K562 (cell line): Measurements from ENCODE around the gene LZTR1. TPM values are rescaled to one million over a fixed set of nuclear protein-coding genes. Genes with fewer than 3 reads are reported as not detected.

Experiments used
- CBX3 ChIP-seq, 2 experiments: IDR thresholded peaks; 1 replicate in 1 of 2; 2 replicates in 1 of 2; pipeline ENCODE4 v1.6.1; 2012; ENCODE audit warnings: inconsistent platforms in 2 of 2, low read length in 2 of 2, borderline replicate concordance in 1 of 2, control low read depth in 1 of 2
- GTF2F1 ChIP-seq: IDR thresholded peaks from 2 replicates; pipeline ENCODE4 v1.6.1; 2011; ENCODE audit warnings: low read depth, low read length, improper control_type of control experiment
- HNRNPLL ChIP-seq: fragments of 200-400 bp; formaldehyde crosslinking; IDR thresholded peaks from 2 replicates; pipeline ENCODE4 v1.6.1; 2017; ENCODE audit warnings: low read length, low read depth, mild to moderate bottlenecking; ENCODE audit not compliant: poor library complexity, severe bottlenecking
- NFRKB ChIP-seq: fragments of 450-650 bp; IDR thresholded peaks from 2 replicates; pipeline ENCODE4 v1.6.1; 2016; ENCODE audit warnings: low read depth
- RBM17 ChIP-seq: fragments of 200-400 bp; formaldehyde crosslinking; IDR thresholded peaks from 2 replicates; pipeline ENCODE4 v1.6.1; 2017; ENCODE audit warnings: low read depth, mild to moderate bottlenecking, low read length, borderline replicate concordance
- SMARCB1 ChIP-seq: IDR thresholded peaks from 2 replicates; pipeline ENCODE4 v1.6.1; 2011; ENCODE audit warnings: improper control_type of control experiment, low read depth; ENCODE audit not compliant: insufficient read length
- SNRNP70 ChIP-seq: fragments of 200-400 bp; formaldehyde crosslinking; optimal IDR thresholded peaks from 2 replicates; pipeline ENCODE3; 2017; ENCODE audit warnings: low read depth, low read length
- SREBF1 ChIP-seq: fragments of 150-350 bp; IDR thresholded peaks from 2 replicates; pipeline ENCODE4 v1.6.1; 2014; ENCODE audit warnings: antibody characterized with exemption, low read depth, low read length, borderline replicate concordance
- SRF ChIP-seq, 2 experiments: fragments of 250-450, 450-650 bp in 1 of 2; sonication (Bioruptor Pico) in 1 of 2; sonication (generic) in 1 of 2; formaldehyde crosslinking; IDR thresholded peaks; 2 replicates each; pipeline versions ENCODE4 v1.5.0 to v1.5.1; 2020 to 2022; ENCODE audit warnings: mild to moderate bottlenecking in 1 of 2, missing genetic modification reagents in 1 of 2
- TCFL5 ChIP-seq: fragments of 250-450 bp; sonication (Bioruptor Pico); conservative IDR thresholded peaks from 2 replicates; pipeline ENCODE4 v1.6.1; 2021; ENCODE audit warnings: mild to moderate bottlenecking, moderate library complexity, matching md5 sums
- TFAM ChIP-seq: fragments of 250-450 bp; sonication (Bioruptor Pico); conservative IDR thresholded peaks from 2 replicates; pipeline ENCODE4 v1.5.0; 2021; ENCODE audit warnings: mild to moderate bottlenecking, moderate library complexity
- ZC3H11A ChIP-seq: IDR thresholded peaks from 2 replicates; pipeline ENCODE4 v1.6.1; 2012; ENCODE audit warnings: low read depth, low read length, improper control_type of control experiment
- ZNF175 ChIP-seq: fragments of 200-800 bp; sonication (Bioruptor generic); IDR thresholded peaks from 2 replicates; pipeline ENCODE4 v1.6.1; 2016; ENCODE audit warnings: low read depth, mild to moderate bottlenecking, missing genetic modification characterization, missing compliant biosample characterization
- ZNF23 ChIP-seq: fragments of 250-450 bp; sonication (Bioruptor Pico); IDR thresholded peaks from 2 replicates; pipeline ENCODE4 v1.4.0; 2020; ENCODE audit warnings: mild to moderate bottlenecking
- ZNF274 ChIP-seq: IDR thresholded peaks from 2 replicates; pipeline ENCODE4 v1.6.1; 2011; ENCODE audit warnings: low read depth, mild to moderate bottlenecking, low read length, moderate library complexity, borderline replicate concordance
- ZNF830 ChIP-seq: fragments of 250-450 bp; sonication (Bioruptor Pico); IDR thresholded peaks from 2 replicates; pipeline ENCODE4 v1.5.0; 2021; ENCODE audit warnings: mild to moderate bottlenecking
- polyA plus RNA-seq, 8 experiments: library from polyadenylated mRNA; depleted of rRNA in 4 of 8; stranded (reverse) in 5 of 8; unstranded in 3 of 8; fragments of >200 nt; fragmentation: Nextera tagmentation in 2 of 8; fragmentation: Illumina TruSeq in 1 of 8; extraction: Ambion mirVana in 2 of 8; extraction: Trizol in 1 of 8; gene quantifications; 2 replicates each; pipeline versions ENCODE4 v1.2.1 to v1.2.3, GENCODE V29; 2011 to 2014; ENCODE audit warnings: inconsistent platforms in 1 of 8, missing spikeins in 1 of 8
- total RNA-seq, 7 experiments: library from RNA; depleted of rRNA in 6 of 7; stranded (reverse); fragments of >200 nt in 6 of 7; fragmentation: Illumina TruSeq in 2 of 7; extraction: Trizol in 2 of 7; gene quantifications; 2 replicates each; pipeline versions ENCODE4 v1.2.1 to v1.2.3, GENCODE V29; 2011 to 2021; ENCODE audit warnings: low replicate concordance in 1 of 7
- TF ChIP-seq, protein P1 (sequence below): IDR thresholded peaks from 3 replicates; pipeline ENCODE4 v1.6.1; 2011; ENCODE audit warnings: borderline replicate concordance, mild to moderate bottlenecking, moderate library complexity; ENCODE audit not compliant: insufficient read length; ENCODE audit errors: extremely low read depth
- TF ChIP-seq, protein P2 (sequence below): IDR thresholded peaks from 2 replicates; pipeline ENCODE4 v1.6.1; 2011; ENCODE audit warnings: borderline replicate concordance, low read depth, mild to moderate bottlenecking, moderate library complexity, low read length; ENCODE audit not compliant: insufficient read depth, poor library complexity, severe bottlenecking
- TF ChIP-seq, protein P3 (sequence below): fragments of 250-450 bp; sonication (Bioruptor Pico); IDR thresholded peaks from 2 replicates; pipeline ENCODE4 v1.6.1; 2021; ENCODE audit warnings: mild to moderate bottlenecking
- TF ChIP-seq, protein P4 (sequence below): fragments of 250-450 bp; sonication (Bioruptor Pico); IDR thresholded peaks from 2 replicates; pipeline ENCODE4 v1.5.0; 2021; ENCODE audit warnings: mild to moderate bottlenecking, borderline replicate concordance

Gene LZTR1
- total and polyA plus RNA-seq, 9 of the 15 experiments (the other 6 are each of a cell fraction or from before 2014, with no cell fraction given): 2.2 to 135 (median 63.0) TPM

DNA sequence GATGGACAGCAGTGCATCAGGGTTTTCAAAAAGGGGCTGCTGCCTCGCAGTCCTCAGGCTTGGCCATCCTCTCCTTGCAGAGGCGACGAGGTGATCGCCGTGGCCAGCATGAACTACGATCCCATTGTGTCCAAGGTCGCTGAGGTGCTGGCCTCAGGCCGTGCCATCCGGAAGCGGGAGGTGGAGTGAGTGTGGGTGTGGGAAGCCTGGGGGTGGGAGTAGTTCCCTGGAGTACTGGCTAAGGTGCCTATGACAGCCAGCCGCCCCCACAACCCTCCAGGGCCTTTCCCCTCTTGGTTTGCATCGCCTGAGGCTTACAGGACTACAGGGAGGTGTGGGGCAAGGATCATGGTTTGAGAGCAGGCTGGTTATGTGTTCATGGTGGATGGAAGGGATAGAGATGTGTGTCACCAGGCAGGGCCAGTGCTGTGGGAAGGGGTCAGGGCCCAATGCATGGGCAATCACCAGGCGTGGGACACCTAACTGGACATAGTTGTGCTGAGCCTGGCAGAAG is 2.1 kb upstream of the LZTR1 start (continued):
- TF ChIP-seq, protein P1, sequence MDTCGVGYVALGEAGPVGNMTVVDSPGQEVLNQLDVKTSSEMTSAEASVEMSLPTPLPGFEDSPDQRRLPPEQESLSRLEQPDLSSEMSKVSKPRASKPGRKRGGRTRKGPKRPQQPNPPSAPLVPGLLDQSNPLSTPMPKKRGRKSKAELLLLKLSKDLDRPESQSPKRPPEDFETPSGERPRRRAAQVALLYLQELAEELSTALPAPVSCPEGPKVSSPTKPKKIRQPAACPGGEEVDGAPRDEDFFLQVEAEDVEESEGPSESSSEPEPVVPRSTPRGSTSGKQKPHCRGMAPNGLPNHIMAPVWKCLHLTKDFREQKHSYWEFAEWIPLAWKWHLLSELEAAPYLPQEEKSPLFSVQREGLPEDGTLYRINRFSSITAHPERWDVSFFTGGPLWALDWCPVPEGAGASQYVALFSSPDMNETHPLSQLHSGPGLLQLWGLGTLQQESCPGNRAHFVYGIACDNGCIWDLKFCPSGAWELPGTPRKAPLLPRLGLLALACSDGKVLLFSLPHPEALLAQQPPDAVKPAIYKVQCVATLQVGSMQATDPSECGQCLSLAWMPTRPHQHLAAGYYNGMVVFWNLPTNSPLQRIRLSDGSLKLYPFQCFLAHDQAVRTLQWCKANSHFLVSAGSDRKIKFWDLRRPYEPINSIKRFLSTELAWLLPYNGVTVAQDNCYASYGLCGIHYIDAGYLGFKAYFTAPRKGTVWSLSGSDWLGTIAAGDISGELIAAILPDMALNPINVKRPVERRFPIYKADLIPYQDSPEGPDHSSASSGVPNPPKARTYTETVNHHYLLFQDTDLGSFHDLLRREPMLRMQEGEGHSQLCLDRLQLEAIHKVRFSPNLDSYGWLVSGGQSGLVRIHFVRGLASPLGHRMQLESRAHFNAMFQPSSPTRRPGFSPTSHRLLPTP: no peak
- TF ChIP-seq ZNF274: no peak
- peak in 1 of 2 experiments; percentile 82; a peak in 1 of 3 replicates for TF ChIP-seq CBX3 (IDR thresholded peaks at IDR 0.05; ENCODE audit: borderline replicate concordance in 1 of 2, low read length in 2 of 2)
- no peak for TF ChIP-seq ZNF830 (CRISPR knock-in tag)
- no peak for TF ChIP-seq ZC3H11A
- TF ChIP-seq NFRKB: no peak
- TF ChIP-seq SRF (CRISPR knock-in tag; IDR thresholded peaks at IDR 0.05): 0 out of 4 replicates have a peak, but pooled peaks of 1 of the 2 experiments have one; percentile 7
- no peak for TF ChIP-seq TCFL5 (CRISPR knock-in tag)
- peak; percentile 10 for TF ChIP-seq HNRNPLL
- TF ChIP-seq SNRNP70: no peak
- TF ChIP-seq ZNF175 (CRISPR knock-in tag): no peak
- TF ChIP-seq, protein P2, sequence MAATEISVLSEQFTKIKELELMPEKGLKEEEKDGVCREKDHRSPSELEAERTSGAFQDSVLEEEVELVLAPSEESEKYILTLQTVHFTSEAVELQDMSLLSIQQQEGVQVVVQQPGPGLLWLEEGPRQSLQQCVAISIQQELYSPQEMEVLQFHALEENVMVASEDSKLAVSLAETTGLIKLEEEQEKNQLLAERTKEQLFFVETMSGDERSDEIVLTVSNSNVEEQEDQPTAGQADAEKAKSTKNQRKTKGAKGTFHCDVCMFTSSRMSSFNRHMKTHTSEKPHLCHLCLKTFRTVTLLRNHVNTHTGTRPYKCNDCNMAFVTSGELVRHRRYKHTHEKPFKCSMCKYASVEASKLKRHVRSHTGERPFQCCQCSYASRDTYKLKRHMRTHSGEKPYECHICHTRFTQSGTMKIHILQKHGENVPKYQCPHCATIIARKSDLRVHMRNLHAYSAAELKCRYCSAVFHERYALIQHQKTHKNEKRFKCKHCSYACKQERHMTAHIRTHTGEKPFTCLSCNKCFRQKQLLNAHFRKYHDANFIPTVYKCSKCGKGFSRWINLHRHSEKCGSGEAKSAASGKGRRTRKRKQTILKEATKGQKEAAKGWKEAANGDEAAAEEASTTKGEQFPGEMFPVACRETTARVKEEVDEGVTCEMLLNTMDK: no peak
- TF ChIP-seq, protein P3, sequence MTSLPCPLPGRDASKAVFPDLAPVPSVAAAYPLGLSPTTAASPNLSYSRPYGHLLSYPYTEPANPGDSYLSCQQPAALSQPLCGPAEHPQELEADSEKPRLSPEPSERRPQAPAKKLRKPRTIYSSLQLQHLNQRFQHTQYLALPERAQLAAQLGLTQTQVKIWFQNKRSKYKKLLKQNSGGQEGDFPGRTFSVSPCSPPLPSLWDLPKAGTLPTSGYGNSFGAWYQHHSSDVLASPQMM (CRISPR knock-in tag): no peak
- TF ChIP-seq SREBF1: no peak
- TF ChIP-seq TFAM: no peak
- no peak for TF ChIP-seq SMARCB1
- TF ChIP-seq, protein P4, sequence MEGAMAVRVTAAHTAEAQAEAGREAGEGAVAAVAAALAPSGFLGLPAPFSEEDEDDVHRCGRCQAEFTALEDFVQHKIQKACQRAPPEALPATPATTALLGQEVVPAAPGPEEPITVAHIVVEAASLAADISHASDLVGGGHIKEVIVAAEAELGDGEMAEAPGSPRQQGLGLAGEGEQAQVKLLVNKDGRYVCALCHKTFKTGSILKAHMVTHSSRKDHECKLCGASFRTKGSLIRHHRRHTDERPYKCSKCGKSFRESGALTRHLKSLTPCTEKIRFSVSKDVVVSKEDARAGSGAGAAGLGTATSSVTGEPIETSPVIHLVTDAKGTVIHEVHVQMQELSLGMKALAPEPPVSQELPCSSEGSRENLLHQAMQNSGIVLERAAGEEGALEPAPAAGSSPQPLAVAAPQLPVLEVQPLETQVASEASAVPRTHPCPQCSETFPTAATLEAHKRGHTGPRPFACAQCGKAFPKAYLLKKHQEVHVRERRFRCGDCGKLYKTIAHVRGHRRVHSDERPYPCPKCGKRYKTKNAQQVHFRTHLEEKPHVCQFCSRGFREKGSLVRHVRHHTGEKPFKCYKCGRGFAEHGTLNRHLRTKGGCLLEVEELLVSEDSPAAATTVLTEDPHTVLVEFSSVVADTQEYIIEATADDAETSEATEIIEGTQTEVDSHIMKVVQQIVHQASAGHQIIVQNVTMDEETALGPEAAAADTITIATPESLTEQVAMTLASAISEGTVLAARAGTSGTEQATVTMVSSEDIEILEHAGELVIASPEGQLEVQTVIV (CRISPR knock-in tag): no peak
- TF ChIP-seq RBM17: no peak
- no peak for TF ChIP-seq ZNF23 (CRISPR knock-in tag)
- TF ChIP-seq GTF2F1: no peak
